ENCODE measurements around the gene CNPPD1. TPM values are rescaled to one million over a fixed set of nuclear protein-coding genes. Genes with fewer than 3 reads are reported as not detected.

CNPPD1 gene
- total RNA-seq, 1 donor from 2014 or later, result 58.5 TPM

DNA sequence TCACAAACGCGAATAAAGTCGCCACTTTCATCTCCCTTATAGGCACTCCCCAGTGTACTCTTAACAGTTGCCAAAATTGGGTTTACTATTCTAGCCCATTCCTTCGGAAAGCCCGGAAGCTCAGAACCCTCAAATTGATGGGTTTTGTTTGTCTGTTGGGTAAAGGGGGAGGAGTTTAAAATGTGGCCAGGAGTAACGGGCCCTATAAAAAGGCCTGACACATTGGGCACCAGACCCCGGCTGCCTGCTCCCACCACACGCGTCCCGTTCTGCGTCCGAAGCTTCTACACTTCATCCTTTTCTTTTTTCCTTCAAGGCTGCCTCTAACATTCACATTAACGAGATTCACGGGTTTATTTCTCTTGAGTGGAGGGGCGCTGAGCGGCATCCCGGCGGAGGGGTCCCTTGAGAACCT, 16.9 kb downstream of the CNPPD1 start:
- Mint-ChIP-seq H3K4me3 (ENCODE audit: low read depth) (peak overlapping the region; percentile 87), H3K27ac (peak overlapping the region; percentile 93), H3K9me3 (no peaks in the 10 kb centered on the region), H3K27me3 (ENCODE audit: low read depth) (no peaks in the 10 kb centered on the region), H3K4me1 (ENCODE audit: low read depth) (peaks cover 17% of the 10 kb centered on the region), H3K36me3 (ENCODE audit: low read depth) (peaks cover 16% of the 10 kb centered on the region)
- intact Hi-C loops (cut with micrococcal nuclease), result loop anchor here (1.0 to 2.0 kb wide), 12 partner anchors 18 to 591 kb away; partner anchors contain the start of genes ABCB6, ANKZF1, ATG9A and CNOT9
- no peak for DNase-seq (ENCODE audit: low spot score)

DNA sequence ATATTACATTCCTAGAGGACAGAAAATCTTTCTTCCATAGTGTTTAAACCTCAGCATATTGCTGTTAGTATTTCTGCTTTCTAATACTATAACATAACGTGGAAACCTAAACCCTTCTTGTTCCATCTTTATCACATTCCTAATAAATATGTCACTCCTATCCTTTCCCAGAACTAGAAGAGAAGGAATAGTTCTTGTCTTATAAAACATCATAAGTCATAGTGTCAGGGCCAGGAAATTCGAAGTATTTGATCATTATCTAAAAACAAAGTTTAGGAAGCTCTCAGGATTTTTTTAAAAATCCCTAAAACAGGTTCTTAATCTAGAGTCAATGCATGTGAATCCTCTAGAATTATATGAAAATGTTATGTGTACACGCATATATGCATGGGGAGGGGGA, 18.1 kb downstream of the CNPPD1 start:
- intact Hi-C loops (cut with micrococcal nuclease), result no loop called here
- DNase-seq (ENCODE audit: low spot score), result no peak
- Mint-ChIP-seq H3K4me1 (ENCODE audit: low read depth) (peaks cover 17% of the 10 kb centered on the region), H3K9me3 (no peaks in the 10 kb centered on the region), H3K4me3 (ENCODE audit: low read depth) (no peak overlapping the region), H3K36me3 (ENCODE audit: low read depth) (peaks cover 19% of the 10 kb centered on the region), H3K27me3 (ENCODE audit: low read depth) (no peaks in the 10 kb centered on the region), H3K27ac (no peak overlapping the region)

GRCh38 chr2:219158025-219158424, 18.7 kb downstream of the CNPPD1 start:
- Mint-ChIP-seq H3K9me3 (no peaks in the 10 kb centered on the region), H3K4me3 (ENCODE audit: low read depth) (no peak overlapping the region), H3K36me3 (ENCODE audit: low read depth) (peaks cover 23% of the 10 kb centered on the region), H3K27ac (no peak overlapping the region), H3K4me1 (ENCODE audit: low read depth) (peaks cover 17% of the 10 kb centered on the region), H3K27me3 (ENCODE audit: low read depth) (no peaks in the 10 kb centered on the region)
- no peak for DNase-seq (ENCODE audit: low spot score)
- intact Hi-C loops (cut with micrococcal nuclease), result no loop called here

DNA sequence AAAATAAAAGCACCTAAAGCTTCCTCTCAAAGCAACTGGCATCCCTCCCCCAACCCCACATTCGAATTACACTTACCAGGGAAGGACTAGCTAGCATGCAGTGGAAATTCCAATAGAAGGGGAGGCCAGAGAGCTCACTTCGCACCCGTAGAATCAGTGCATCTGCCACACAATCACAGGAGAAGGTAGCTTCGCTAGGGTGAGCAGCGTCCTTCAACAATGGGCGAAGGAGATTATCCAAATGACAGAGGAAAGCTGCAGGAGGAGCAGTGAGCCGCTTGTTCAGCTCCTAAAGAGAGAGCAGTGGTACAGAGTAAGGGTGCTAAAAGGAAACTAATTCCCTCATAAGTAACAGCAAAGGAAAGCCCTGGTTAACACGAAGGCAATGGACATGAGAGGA, 19.3 kb downstream of the CNPPD1 start:
- intact Hi-C loops (cut with micrococcal nuclease), result no loop called here

GRCh38 chr2:219155054-219155644, 21.6 kb downstream of the CNPPD1 start:
- Mint-ChIP-seq H3K27ac (no peak overlapping the region), H3K4me3 (ENCODE audit: low read depth) (no peak overlapping the region), H3K27me3 (ENCODE audit: low read depth) (no peaks in the 10 kb centered on the region), H3K9me3 (no peaks in the 10 kb centered on the region), H3K4me1 (ENCODE audit: low read depth) (peaks cover 10% of the 10 kb centered on the region), H3K36me3 (ENCODE audit: low read depth) (peaks cover 27% of the 10 kb centered on the region)
- intact Hi-C loops (cut with micrococcal nuclease), result loop anchor here (2.0 kb wide), 2 partner anchors 96 to 126 kb away; no protein-coding TSS in a partner anchor
- no peak for DNase-seq (ENCODE audit: low spot score)

More for the DNA sequence above, 19.3 kb downstream of the CNPPD1 start:
- H3K27ac Mint-ChIP-seq, result no peak overlapping the region
- no peaks in the 10 kb centered on the region for H3K9me3 Mint-ChIP-seq
- H3K4me1 Mint-ChIP-seq (ENCODE audit: low read depth), result peaks cover 17% of the 10 kb centered on the region
- H3K27me3 Mint-ChIP-seq (ENCODE audit: low read depth), result no peaks in the 10 kb centered on the region
- no peak overlapping the region for H3K4me3 Mint-ChIP-seq (ENCODE audit: low read depth)
- no peak for DNase-seq (ENCODE audit: low spot score)
- H3K36me3 Mint-ChIP-seq (ENCODE audit: low read depth), result peaks cover 23% of the 10 kb centered on the region

- H3K36me3 Mint-ChIP-seq (ENCODE audit: low read depth), result peaks cover 29% of the 10 kb centered on the region
- no peak for DNase-seq (ENCODE audit: low spot score)
- H3K9me3 Mint-ChIP-seq, result no peaks in the 10 kb centered on the region
- no peaks in the 10 kb centered on the region for H3K27me3 Mint-ChIP-seq (ENCODE audit: low read depth)
- intact Hi-C loops (cut with micrococcal nuclease), result loop anchor here (5.0 kb wide), 1 partner anchor 77 kb away; no protein-coding TSS in a partner anchor
- no peaks in the 10 kb centered on the region for H3K4me1 Mint-ChIP-seq (ENCODE audit: low read depth)
- no peak overlapping the region for H3K4me3 Mint-ChIP-seq (ENCODE audit: low read depth)
- no peak overlapping the region for H3K27ac Mint-ChIP-seq
Measured at GRCh38 chr2:219149667-219150066, 27.1 kb downstream of the CNPPD1 start.

DNA sequence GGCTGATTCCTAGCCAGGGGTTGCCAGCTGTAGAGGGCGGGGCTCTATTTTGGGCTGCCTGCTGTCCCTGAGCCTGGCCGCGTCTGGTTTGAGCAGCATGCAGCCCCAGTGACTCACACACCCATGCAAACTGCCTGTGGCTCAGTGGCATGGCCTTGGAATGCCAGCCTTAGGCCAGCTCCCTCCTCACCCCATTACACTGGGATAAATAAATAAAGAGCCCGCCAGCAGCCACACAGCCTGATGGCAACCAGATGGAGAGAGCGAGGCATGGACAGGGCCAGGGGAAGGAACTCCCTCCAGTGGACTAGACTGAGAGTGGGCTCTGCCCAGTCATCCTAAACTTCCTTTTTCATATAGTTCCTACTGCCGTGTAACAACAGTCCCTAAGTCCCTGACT, 34.4 kb downstream of the CNPPD1 start:
- Mint-ChIP-seq H3K9me3 (no peaks in the 10 kb centered on the region), H3K27ac (no peak overlapping the region), H3K4me3 (ENCODE audit: low read depth) (no peak overlapping the region), H3K4me1 (ENCODE audit: low read depth) (no peaks in the 10 kb centered on the region), H3K36me3 (ENCODE audit: low read depth) (peaks cover 39% of the 10 kb centered on the region), H3K27me3 (ENCODE audit: low read depth) (no peaks in the 10 kb centered on the region)
- intact Hi-C loops (cut with micrococcal nuclease), result no loop called here
- no peak for DNase-seq (ENCODE audit: low spot score)

DNA sequence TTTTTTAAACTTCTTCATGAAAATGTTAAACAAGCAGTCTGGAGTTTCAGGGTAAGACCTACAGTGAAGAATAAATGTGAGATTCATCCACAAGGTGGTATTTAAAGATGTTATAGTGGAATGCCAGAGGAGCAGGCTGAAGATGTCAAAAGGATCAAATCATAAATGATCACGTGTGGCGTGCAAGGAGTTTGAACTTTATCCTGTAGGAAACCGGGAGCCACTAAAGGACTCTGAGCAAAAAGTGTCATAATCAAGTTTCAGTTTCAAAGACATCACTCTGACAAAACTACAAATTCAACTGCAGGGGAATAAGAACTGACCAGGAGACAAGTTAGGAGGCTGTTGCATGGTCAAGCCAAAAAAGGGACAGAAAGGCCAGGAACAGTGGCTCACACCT, 36.0 kb downstream of the CNPPD1 start:
- H3K27me3 Mint-ChIP-seq (ENCODE audit: low read depth), result no peaks in the 10 kb centered on the region
- DNase-seq (ENCODE audit: low spot score), result no peak
- H3K36me3 Mint-ChIP-seq (ENCODE audit: low read depth), result peaks cover 33% of the 10 kb centered on the region

GRCh38 chr2:219133976-219134375, 42.7 kb downstream of the CNPPD1 start:
- no peak overlapping the region for H3K27ac Mint-ChIP-seq
- H3K4me3 Mint-ChIP-seq (ENCODE audit: low read depth), result no peak overlapping the region
- no peaks in the 10 kb centered on the region for H3K27me3 Mint-ChIP-seq (ENCODE audit: low read depth)
- intact Hi-C loops (cut with micrococcal nuclease), result no loop called here
- DNase-seq (ENCODE audit: low spot score), result no peak
- no peaks in the 10 kb centered on the region for H3K9me3 Mint-ChIP-seq
- H3K36me3 Mint-ChIP-seq (ENCODE audit: low read depth), result peaks cover 6% of the 10 kb centered on the region
- peaks cover 6% of the 10 kb centered on the region for H3K4me1 Mint-ChIP-seq (ENCODE audit: low read depth)

More for the DNA sequence above, 36.0 kb downstream of the CNPPD1 start:
- no peak overlapping the region for H3K27ac Mint-ChIP-seq
- no peak overlapping the region for H3K4me3 Mint-ChIP-seq (ENCODE audit: low read depth)
- intact Hi-C loops (cut with micrococcal nuclease), result no loop called here
- H3K4me1 Mint-ChIP-seq (ENCODE audit: low read depth), result no peaks in the 10 kb centered on the region
- H3K9me3 Mint-ChIP-seq, result no peaks in the 10 kb centered on the region

GRCh38 chr2:219131744-219132143, 45.0 kb downstream of the CNPPD1 start:
- Mint-ChIP-seq H3K9me3 (no peaks in the 10 kb centered on the region), H3K27me3 (ENCODE audit: low read depth) (no peaks in the 10 kb centered on the region), H3K27ac (no peak overlapping the region), H3K4me1 (ENCODE audit: low read depth) (peaks cover 6% of the 10 kb centered on the region), H3K36me3 (ENCODE audit: low read depth) (no peaks in the 10 kb centered on the region), H3K4me3 (ENCODE audit: low read depth) (no peak overlapping the region)
- no peak for DNase-seq (ENCODE audit: low spot score)
- intact Hi-C loops (cut with micrococcal nuclease), result no loop called here

GRCh38 chr2:219131327-219131726, 45.4 kb downstream of the CNPPD1 start:
- H3K27me3 Mint-ChIP-seq (ENCODE audit: low read depth), result no peaks in the 10 kb centered on the region
- no peak for DNase-seq (ENCODE audit: low spot score)
- intact Hi-C loops (cut with micrococcal nuclease), result no loop called here
- no peak overlapping the region for H3K27ac Mint-ChIP-seq
- no peak overlapping the region for H3K4me3 Mint-ChIP-seq (ENCODE audit: low read depth)
- no peaks in the 10 kb centered on the region for H3K36me3 Mint-ChIP-seq (ENCODE audit: low read depth)
- no peaks in the 10 kb centered on the region for H3K9me3 Mint-ChIP-seq
- H3K4me1 Mint-ChIP-seq (ENCODE audit: low read depth), result peaks cover 6% of the 10 kb centered on the region

GRCh38 chr2:219129589-219129988, 47.1 kb downstream of the CNPPD1 start:
- intact Hi-C loops (cut with micrococcal nuclease), result no loop called here
- Mint-ChIP-seq H3K27me3 (ENCODE audit: low read depth) (no peaks in the 10 kb centered on the region), H3K4me1 (ENCODE audit: low read depth) (peaks cover 13% of the 10 kb centered on the region), H3K27ac (no peak overlapping the region), H3K36me3 (ENCODE audit: low read depth) (no peaks in the 10 kb centered on the region), H3K4me3 (ENCODE audit: low read depth) (no peak overlapping the region), H3K9me3 (no peaks in the 10 kb centered on the region)
- no peak for DNase-seq (ENCODE audit: low spot score)

GRCh38 chr2:219128396-219128795, 48.3 kb downstream of the CNPPD1 start:
- no peak overlapping the region for H3K4me3 Mint-ChIP-seq (ENCODE audit: low read depth)
- peaks cover 14% of the 10 kb centered on the region for H3K4me1 Mint-ChIP-seq (ENCODE audit: low read depth)
- H3K9me3 Mint-ChIP-seq, result no peaks in the 10 kb centered on the region
- no peak for DNase-seq (ENCODE audit: low spot score)
- H3K36me3 Mint-ChIP-seq (ENCODE audit: low read depth), result no peaks in the 10 kb centered on the region
- intact Hi-C loops (cut with micrococcal nuclease), result no loop called here
- no peaks in the 10 kb centered on the region for H3K27me3 Mint-ChIP-seq (ENCODE audit: low read depth)
- no peak overlapping the region for H3K27ac Mint-ChIP-seq
